OCI-LY1 (cell line): Measurements from ENCODE around the gene UGT1A10.

Experiments used
- CTCF ChIP-seq: fragments of 200-600 bp; sonication (generic), shearing (Covaris generic); IDR thresholded peaks from 2 replicates; pipeline ENCODE4 v1.5.1; 2017; ENCODE audit warnings: mild to moderate bottlenecking, antibody characterized with exemption, low read length, moderate library complexity, mixed read lengths
- EZH2 ChIP-seq: fragments of 200-600 bp; sonication (generic), shearing (Covaris generic); IDR thresholded peaks from 2 replicates; pipeline ENCODE4 v1.8.0; 2017; ENCODE audit warnings: borderline replicate concordance, mixed run types, mild to moderate bottlenecking, antibody characterized with exemption, low read length, moderate library complexity, mixed read lengths

GRCh38 chr2:233780771-233781170 lies 144.5 kb downstream of the UGT1A10 start:
- TF ChIP-seq CTCF, result no peak
- TF ChIP-seq EZH2, result no peak
